OCI-LY3 (cell line): ENCODE results near the gene CYP2U1.

Experiments used
- CTCF ChIP-seq: fragments of 200-600, 300-600 bp; sonication (generic); IDR thresholded peaks from 2 replicates; pipeline ENCODE4 v1.5.1; 2014; ENCODE audit warnings: antibody characterized with exemption, low read length, low read depth
- EZH2phosphoT487 ChIP-seq: fragments of 200-600 bp; shearing (Covaris generic); IDR thresholded peaks from 2 replicates; pipeline ENCODE4 v1.6.1; 2018; ENCODE audit warnings: antibody characterized with exemption, mixed run types, low read depth

GRCh38 chr4:107901213-107901934 lies 30.0 kb upstream of the CYP2U1 start:
- TF ChIP-seq CTCF (no peak), EZH2phosphoT487 (no peak)
